Middle frontal gyrus (tissue), 1 donor: ENCODE measurements around the gene PANK3.
"Not testable (repeated sequence)": the region's sequence is repeated elsewhere in the genome, so short reads cannot be mapped to it uniquely, and the experiment has no call there.

ENCODE experiments used
- DNase-seq: peaks from one replicate; pipeline ENCODE4 v3.0.0-alpha.2; 2015; ENCODE audit warnings: low spot score; ENCODE audit errors: extremely low spot score

PANK3 gene

DNA sequence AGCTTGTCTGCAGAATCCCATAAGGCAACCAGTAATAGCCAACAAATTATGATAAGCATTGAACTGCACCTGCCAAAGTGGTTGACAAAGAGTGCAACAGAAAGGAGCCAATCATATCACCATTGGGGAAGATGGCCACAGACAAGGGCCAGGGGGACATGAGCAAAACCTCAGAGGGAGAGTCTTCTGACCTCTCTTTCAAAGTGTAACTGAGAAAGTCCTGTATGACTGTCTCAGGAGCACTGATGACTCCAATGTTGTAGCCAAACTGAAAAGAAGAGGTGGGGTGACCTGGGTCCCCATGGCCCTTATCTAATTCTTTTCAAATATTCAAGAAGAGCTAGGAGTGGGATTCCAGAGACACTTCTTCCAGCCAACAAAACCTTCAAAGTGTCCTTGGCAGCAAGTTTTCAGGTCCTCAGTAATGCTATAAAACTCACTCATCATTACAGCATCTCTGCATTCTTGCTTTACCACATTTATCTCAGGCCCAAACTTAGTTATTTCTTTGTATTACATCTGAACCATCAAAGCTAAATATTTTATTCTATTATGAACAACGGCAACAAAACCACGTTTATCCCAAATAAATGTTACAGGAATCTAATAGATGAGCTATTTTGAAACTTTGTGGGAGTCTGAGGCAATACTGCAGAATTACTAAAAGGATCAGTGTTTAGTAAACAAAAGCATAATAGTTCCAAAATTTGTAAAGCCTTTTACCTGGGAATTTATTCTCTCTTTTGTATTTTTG, 25.6 kb downstream of the PANK3 start:
- no peak for DNase-seq

GRCh38 chr5:168552146-168552545, 27.0 kb downstream of the PANK3 start:
- DNase-seq, result no peak

GRCh38 chr5:168550656-168551055, 28.5 kb downstream of the PANK3 start:
- no peak for DNase-seq

DNA sequence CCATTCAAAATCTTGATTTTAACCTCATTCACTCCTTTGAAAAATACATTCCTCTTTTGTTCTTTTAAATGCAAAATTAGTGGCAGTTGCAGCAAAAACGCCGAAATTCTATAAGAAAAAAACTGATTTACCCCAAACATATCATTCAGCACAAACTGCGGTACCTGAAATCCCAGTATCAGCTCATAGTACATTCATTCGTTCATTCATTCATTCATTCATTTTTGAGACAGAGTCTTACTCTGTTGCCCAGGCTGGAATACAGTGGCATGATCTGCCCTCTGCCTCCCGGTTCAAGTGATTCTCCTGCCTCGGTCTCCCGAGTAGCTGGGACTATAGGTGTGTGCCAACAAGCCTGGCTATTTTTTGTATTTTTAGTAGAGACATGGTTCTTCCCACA, 29.6 kb downstream of the PANK3 start:
- DNase-seq, result no peak

DNA sequence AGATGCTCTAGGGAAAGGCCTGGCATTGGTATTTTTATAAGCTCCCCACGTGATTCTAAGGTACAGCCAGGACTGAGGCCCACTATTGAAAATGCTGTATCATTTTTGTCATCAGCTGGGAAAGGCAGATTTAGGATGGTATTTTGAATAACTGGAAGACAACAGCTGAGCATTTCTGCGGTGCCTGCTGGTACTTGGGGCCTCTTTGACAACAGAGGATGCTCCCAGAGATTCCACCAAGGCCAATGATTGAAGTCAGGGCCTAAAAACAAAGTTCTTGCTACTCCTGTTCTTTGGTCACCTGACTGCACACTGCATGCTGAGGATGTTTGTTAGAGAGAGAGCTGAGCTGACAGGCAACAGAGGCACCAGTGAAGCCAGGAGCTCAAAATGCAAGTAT, 42.0 kb downstream of the PANK3 start:
- DNase-seq, result no peak

GRCh38 chr5:168534351-168534750, 44.8 kb downstream of the PANK3 start:
- DNase-seq, result not testable (repeated sequence)

DNA sequence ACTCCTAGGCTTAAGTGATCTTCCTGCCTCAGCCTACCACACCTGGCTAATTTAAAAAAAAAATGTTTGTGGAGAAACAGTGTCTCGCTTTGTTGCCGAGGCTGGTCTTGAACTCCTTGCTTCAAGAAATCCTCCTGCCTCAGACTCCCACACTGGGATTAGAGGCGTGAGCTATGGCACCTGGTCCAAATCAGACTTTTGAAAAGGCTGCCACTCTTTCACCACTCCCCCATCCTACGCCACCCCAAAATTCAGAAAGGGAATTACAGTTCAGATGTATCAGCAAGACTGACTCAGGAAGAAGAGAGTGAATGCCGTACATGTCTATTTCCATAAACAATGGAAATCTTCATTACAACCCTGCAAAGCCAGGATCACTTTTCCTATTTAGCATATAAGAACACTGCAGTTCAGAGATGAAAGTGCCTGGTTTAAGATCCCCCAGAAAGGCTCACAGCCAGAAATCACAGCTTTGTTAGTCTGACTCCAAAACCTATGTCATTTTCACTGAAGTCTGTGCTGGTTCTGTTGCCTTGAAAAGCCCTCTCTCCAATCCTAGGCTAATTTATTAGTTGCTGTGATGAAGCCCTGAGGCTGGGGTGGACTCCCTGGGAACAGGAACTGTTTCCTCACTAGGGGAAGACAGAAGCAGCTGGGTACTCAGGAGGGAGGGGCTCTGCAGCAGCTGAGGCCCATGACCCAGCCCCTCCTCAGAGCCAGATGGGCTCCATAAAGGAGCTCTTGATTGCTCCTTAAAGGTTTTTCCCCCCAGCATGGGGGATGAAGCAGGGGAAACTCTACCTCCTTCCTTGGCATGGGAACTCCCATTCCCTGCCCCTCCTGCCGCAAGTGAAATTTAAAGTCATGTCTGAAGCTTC, 46.9 kb downstream of the PANK3 start:
- no peak for DNase-seq

DNA sequence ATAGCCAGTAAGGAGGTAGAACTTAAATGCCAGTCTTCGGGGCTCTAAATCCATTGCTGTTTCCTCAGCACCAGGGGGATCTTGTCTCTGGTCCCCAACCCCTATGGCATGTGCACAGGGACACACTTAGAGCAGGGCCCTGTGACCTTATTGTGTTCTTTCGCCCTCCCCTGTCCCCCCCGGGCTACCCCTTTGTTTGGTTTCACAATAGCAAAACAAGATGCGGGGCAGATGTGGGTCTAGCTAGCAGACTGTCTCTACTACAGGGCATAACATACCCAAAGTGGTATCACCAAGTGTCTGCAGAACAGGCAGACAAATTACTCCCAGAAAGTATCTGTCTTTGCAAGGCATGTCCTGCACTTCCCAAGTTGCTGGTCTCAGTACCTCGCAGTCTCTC, 48.0 kb downstream of the PANK3 start:
- no peak for DNase-seq

DNA sequence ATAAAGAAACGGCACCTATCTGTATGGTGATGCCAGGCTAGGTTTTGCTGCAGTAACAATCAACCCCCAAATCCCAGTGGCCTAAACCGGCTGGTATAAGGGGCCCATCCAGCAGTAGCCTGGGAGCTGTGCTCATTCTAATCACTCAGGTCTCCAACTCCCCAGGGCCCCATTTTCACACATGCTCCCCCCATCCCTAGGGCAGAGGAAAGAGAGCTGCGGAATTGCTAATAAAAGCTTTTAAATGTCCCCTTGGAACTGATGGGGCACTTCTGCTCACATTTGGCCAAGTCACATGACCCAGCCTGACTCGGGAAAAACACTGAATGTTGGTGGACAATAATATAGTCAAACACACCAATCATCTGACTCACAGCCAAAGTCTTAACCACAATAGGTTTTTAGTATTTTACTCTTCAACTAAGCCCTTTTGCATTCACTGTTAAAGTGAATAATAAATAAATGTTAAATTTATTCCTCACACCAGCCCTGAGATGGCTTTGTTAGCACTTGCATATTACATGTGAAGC, 48.5 kb downstream of the PANK3 start:
- DNase-seq, result no peak

- no peak for DNase-seq
These were observed 49.6 kb downstream of the PANK3 start for GRCh38 chr5:168529374-168530234.

GRCh38 chr5:168528521-168529373, 50.4 kb downstream of the PANK3 start, which contains the start of gene FBLL1:
Gene FBLL1 (plus strand): TSS chr5:168529305. CDS start chr5:168529505, 200 bp downstream.
- DNase-seq, result no peak

GRCh38 chr5:168527756-168528295, 51.3 kb downstream of the PANK3 start:
- DNase-seq, result no peak

DNA sequence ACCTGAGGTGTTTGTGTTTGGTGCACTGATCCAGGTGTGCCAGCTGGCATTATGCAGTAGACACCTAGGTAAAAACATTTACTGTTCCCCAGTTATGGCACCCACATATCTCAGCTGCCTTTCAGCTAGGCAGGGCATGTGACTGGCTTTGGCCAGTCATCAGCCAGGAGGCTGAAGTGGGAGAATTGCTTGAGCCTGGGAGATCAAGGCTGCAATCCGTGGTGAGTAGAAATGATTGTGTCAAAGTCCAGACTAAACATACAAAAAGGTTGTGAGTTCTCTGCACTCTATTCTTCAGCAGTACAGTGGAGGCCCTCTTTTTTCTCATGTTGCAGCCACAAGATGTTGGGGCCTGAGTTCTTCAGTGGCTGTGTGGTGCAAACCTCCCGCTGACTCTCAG, 53.3 kb downstream of the PANK3 start:
- no peak for DNase-seq

- no peak for DNase-seq
These were observed 65.2 kb downstream of the PANK3 start for GRCh38 chr5:168513861-168514428.

- DNase-seq, result no peak
These were observed 76.5 kb downstream of the PANK3 start for GRCh38 chr5:168502563-168503237.
